ENCODE measurements around the gene USP49. TPM values are rescaled to one million over a fixed set of nuclear protein-coding genes. Genes with fewer than 3 reads are reported as not detected.
A peak's percentile ranks its signal among the peaks of the same experiment; 100 is the strongest.

Gene USP49
- total and polyA plus RNA-seq, 4 donors: 1.8 to 8.6 (median 3.6) TPM

GRCh38 chr6:41887331-41887751 lies 7.8 kb downstream of the USP49 start:
- DNase-seq (no peak), ATAC-seq (ENCODE audit: insufficient read depth, low FRiP score) (no peak)
- WGBS, 2 donors: 69 to 78% methylated on average over 4 of the region's 4 CpGs
- Histone ChIP-seq H3K4me1 (ENCODE audit: control insufficient read depth in 5 of 5, insufficient read depth in 5 of 5, low read length in 5 of 5) (no peaks in the 10 kb centered on the region), H3K27ac (ENCODE audit: low read depth in 1 of 2, low read length in 1 of 2) (no peak overlapping the region), H3K27me3 (ENCODE audit: control insufficient read depth in 3 of 3, insufficient read depth in 3 of 3, low read length in 2 of 3) (no peaks in the 10 kb centered on the region), H3K36me3 (ENCODE audit: control insufficient read depth in 4 of 4, insufficient read depth in 4 of 4, low read length in 4 of 4) (no peaks in the 10 kb centered on the region), H3K4me3 (no peak overlapping the region), H3K9ac (ENCODE audit: insufficient read depth in 1 of 2, low read length in 2 of 2) (no peak overlapping the region), H3K9me3 (ENCODE audit: control insufficient read depth in 4 of 4, insufficient read depth in 3 of 4, low read length in 3 of 4) (no peaks in the 10 kb centered on the region)
- TF ChIP-seq CTCF (IDR thresholded peaks at IDR 0.05; ENCODE audit: control extremely low read depth, extremely low read depth): no peak

- no peaks in the 10 kb centered on the region for H3K4me1 ChIP-seq (ENCODE audit: control insufficient read depth in 5 of 5, insufficient read depth in 5 of 5, low read length in 5 of 5)
- TF ChIP-seq CTCF (IDR thresholded peaks at IDR 0.05; ENCODE audit: control extremely low read depth, extremely low read depth): no peak
- no peaks in the 10 kb centered on the region for H3K9me3 ChIP-seq (ENCODE audit: control insufficient read depth in 4 of 4, insufficient read depth in 3 of 4, low read length in 3 of 4)
- no peak for DNase-seq
- H3K4me3 ChIP-seq: no peak overlapping the region
- no peak for ATAC-seq (ENCODE audit: insufficient read depth, low FRiP score)
- H3K27me3 ChIP-seq (ENCODE audit: control insufficient read depth in 3 of 3, insufficient read depth in 3 of 3, low read length in 2 of 3): no peaks in the 10 kb centered on the region
- no peak overlapping the region for H3K27ac ChIP-seq (ENCODE audit: low read depth in 1 of 2, low read length in 1 of 2)
- H3K9ac ChIP-seq (ENCODE audit: insufficient read depth in 1 of 2, low read length in 2 of 2): no peak overlapping the region
- WGBS, 2 donors: 74 to 80% methylated on average over 1 of the region's 1 CpG
- H3K36me3 ChIP-seq (ENCODE audit: control insufficient read depth in 4 of 4, insufficient read depth in 4 of 4, low read length in 4 of 4): no peaks in the 10 kb centered on the region
Measured at GRCh38 chr6:41885930-41886329, 9.2 kb downstream of the USP49 start.

GRCh38 chr6:41884957-41885356 lies 10.2 kb downstream of the USP49 start:
- H3K27me3 ChIP-seq (ENCODE audit: control insufficient read depth in 3 of 3, insufficient read depth in 3 of 3, low read length in 2 of 3): no peaks in the 10 kb centered on the region
- H3K36me3 ChIP-seq (ENCODE audit: control insufficient read depth in 4 of 4, insufficient read depth in 4 of 4, low read length in 4 of 4): no peaks in the 10 kb centered on the region
- no peak overlapping the region for H3K27ac ChIP-seq (ENCODE audit: low read depth in 1 of 2, low read length in 1 of 2)
- 72 to 87% methylated on average over 5 of the region's 5 CpGs for WGBS, 2 donors
- H3K9ac ChIP-seq (ENCODE audit: insufficient read depth in 1 of 2, low read length in 2 of 2): no peak overlapping the region
- peak in 1 of 3 donors; percentile 8 for DNase-seq
- H3K9me3 ChIP-seq (ENCODE audit: control insufficient read depth in 4 of 4, insufficient read depth in 3 of 4, low read length in 3 of 4): no peaks in the 10 kb centered on the region
- no peaks in the 10 kb centered on the region for H3K4me1 ChIP-seq (ENCODE audit: control insufficient read depth in 5 of 5, insufficient read depth in 5 of 5, low read length in 5 of 5)
- TF ChIP-seq CTCF (IDR thresholded peaks at IDR 0.05; ENCODE audit: control extremely low read depth, extremely low read depth): no peak
- ATAC-seq (ENCODE audit: insufficient read depth, low FRiP score): no peak
- no peak overlapping the region for H3K4me3 ChIP-seq

- no peak overlapping the region for H3K9ac ChIP-seq (ENCODE audit: insufficient read depth in 1 of 2, low read length in 2 of 2)
- no peaks in the 10 kb centered on the region for H3K27me3 ChIP-seq (ENCODE audit: control insufficient read depth in 3 of 3, insufficient read depth in 3 of 3, low read length in 2 of 3)
- ATAC-seq (ENCODE audit: insufficient read depth, low FRiP score) (no peak), DNase-seq (no peak)
- no peaks in the 10 kb centered on the region for H3K4me1 ChIP-seq (ENCODE audit: control insufficient read depth in 5 of 5, insufficient read depth in 5 of 5, low read length in 5 of 5)
- no peak for TF ChIP-seq CTCF (IDR thresholded peaks at IDR 0.05; ENCODE audit: control extremely low read depth, extremely low read depth)
- H3K4me3 ChIP-seq: no peak overlapping the region
- 82 to 91% methylated on average over 1 of the region's 1 CpG for WGBS, 2 donors
- no peaks in the 10 kb centered on the region for H3K36me3 ChIP-seq (ENCODE audit: control insufficient read depth in 4 of 4, insufficient read depth in 4 of 4, low read length in 4 of 4)
- H3K9me3 ChIP-seq (ENCODE audit: control insufficient read depth in 4 of 4, insufficient read depth in 3 of 4, low read length in 3 of 4): no peaks in the 10 kb centered on the region
- H3K27ac ChIP-seq (ENCODE audit: low read depth in 1 of 2, low read length in 1 of 2): no peak overlapping the region
Measured at GRCh38 chr6:41881506-41881905, 13.7 kb downstream of the USP49 start.
